ENCODE results near the gene SPON1. TPM values are rescaled to one million over a fixed set of nuclear protein-coding genes. Genes with fewer than 3 reads are reported as not detected.

Gene SPON1
- total RNA-seq, 1 experiment from 2014 or later: not detected

DNA sequence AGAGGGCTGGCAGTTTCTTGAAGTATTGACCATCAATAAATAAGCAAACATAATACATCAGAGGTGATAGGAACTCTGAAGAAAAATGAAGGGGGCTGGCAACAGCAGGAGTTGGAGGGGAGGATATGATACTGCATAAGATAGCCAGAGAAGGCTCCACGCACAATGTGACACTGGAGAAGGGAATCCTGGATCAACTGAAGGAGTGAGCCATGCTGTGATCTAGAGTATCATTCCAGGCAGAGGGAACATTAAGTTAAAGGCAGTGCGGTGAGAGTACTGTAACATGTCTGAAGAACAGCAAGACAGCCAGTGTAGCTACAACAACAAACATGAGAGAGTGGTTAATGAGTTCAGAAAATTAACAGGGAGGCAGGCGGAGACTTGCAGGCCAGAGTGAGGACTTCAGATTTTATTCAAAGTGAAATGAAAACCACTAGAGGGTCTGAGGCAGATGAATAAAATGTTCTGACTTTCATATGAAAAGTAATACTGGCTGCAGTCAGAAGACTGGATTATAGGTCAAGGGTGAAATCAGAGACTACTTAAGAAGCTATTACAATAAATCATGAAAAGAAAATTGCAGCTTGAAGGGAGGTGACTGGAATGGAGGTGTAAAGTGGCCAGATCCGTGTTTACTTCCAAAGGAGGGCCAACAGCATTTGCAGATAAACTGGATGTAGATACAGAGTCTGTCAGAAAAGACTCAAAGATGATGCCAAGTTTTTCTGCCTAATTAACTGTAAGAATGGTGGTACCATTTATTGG, 347.1 kb downstream of the SPON1 start:
- no peak for DNase-seq (ENCODE audit: low read depth)

DNA sequence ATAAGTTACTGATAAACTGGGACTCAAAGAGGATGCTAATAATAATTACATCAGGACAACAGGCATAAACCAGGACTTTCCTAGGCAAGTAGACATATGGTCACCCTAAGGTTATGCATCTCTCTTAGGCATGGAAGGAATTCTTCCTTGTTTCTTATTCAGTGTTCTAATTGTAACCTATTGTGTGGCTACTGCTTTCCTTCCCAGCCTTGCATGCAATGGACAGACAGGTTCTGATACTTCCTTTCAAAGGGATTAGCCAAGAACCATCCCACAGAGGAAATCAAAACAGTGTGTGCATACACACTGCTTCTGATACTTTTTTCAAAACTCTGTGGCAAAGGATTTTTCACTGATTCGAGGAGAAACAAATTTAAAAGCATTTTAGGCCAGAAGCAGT, 348.2 kb downstream of the SPON1 start:
- no peak for DNase-seq (ENCODE audit: low read depth)

DNA sequence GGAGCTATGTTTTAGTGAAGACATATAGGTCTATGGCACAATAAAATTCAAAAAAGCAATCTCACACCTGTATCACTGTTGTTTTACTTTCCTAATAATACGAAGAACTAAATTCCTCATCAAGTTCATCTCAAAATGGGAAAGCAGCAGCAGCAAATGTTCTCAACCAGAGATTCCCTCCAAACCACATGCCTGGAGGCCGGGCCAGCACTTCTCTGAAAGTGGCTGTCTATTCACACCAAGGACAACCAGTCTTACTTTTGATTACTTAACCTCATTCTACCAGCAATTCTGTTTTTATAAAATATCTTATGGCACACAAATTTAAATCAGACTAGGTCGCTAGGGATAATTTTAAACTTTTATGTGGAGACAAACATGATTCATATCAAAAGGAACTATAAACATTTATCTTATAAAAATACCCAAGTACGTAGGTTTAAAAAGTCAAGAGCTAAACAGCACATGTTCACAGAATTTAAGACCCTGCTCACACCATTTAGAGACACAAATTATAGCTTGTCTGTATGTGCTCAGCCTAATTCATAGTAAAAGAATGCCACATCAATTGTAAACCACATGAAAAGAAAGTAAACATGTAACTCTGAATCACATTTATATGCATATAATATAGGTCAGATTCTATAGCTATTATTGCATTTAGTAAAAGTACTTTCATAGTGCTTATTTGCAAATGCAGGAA, 350.4 kb downstream of the SPON1 start:
- no peak for DNase-seq (ENCODE audit: low read depth)

DNA sequence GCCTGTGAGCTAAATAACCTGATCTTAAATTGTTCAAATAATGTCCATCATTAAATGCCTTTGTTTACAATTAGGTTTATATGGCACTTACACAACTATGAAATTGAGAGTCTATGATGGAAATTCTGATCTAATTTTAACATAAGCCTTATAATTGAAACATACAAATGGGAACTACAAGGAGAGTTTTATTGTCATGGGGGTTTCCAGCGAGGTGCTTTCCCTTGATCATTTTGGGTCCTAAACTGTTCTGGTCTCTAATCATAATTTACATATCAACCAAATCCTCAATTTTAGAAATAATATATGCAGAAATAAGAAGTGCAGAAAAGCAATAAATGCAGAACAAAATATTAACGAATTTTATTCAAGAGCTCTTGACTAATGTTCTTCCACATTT, 351.6 kb downstream of the SPON1 start:
- no peak for DNase-seq (ENCODE audit: low read depth)

DNA sequence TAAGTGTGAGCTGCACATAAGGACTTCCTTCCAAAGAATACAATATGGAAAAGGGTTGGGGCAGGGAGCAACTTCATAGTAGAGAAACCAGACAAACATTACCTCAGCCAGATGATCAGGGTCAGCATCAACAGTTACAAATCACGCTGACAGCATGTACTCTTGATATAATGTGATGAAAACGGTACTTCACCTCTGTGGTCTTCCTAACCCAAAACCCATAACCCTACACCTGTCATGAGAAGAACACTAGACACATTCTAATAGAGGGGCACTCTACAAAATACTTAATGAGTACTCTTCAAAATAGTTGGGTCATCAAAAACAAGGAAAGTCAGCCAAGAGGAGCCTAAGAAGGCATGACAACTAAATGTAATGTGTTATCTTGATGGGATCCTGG, 352.6 kb downstream of the SPON1 start:
- DNase-seq (ENCODE audit: low read depth): no peak

Small RNAs within 50 kb of the gene (small RNA-seq; reads per million reads assigned to genes)
- not detected for gene RNA5SP332

Measured in HT1080 (cell line).